Muscle layer of duodenum (tissue), 2 donors: ENCODE data around the gene RHBDL3.

Experiments
- H3K27ac ChIP-seq: one replicate; pipeline ENCODE4 v1.7.0; 2013; ENCODE audit warnings: mild to moderate bottlenecking, low read length
- H3K27me3 ChIP-seq: one replicate; pipeline ENCODE4 v1.7.0; 2013; ENCODE audit warnings: low read depth, mild to moderate bottlenecking, control low read depth, low read length
- H3K36me3 ChIP-seq, 2 donors: one replicate each; pipeline ENCODE4 v1.7.0; 2013; ENCODE audit warnings: low read length in 2 of 2, control low read depth in 1 of 2, mild to moderate bottlenecking in 1 of 2; ENCODE audit not compliant: insufficient read depth in 2 of 2, control insufficient read depth in 1 of 2
- H3K4me1 ChIP-seq, 2 donors: one replicate each; pipeline ENCODE4 v1.7.0; 2013; ENCODE audit warnings: low read length in 2 of 2, mild to moderate bottlenecking in 2 of 2, control low read depth in 1 of 2, moderate library complexity in 1 of 2; ENCODE audit not compliant: insufficient read depth in 2 of 2, control insufficient read depth in 1 of 2
- H3K4me3 ChIP-seq, 2 donors: one replicate each; pipeline ENCODE4 v1.7.0; 2013; ENCODE audit warnings: low read length in 2 of 2, low read depth in 1 of 2, mild to moderate bottlenecking in 1 of 2
- H3K9me3 ChIP-seq, 2 donors: one replicate each; pipeline ENCODE4 v1.7.0; 2013; ENCODE audit warnings: low read length in 2 of 2, control low read depth in 1 of 2, mild to moderate bottlenecking in 1 of 2; ENCODE audit not compliant: control insufficient read depth in 1 of 2
- donor health status: healthy.

Gene RHBDL3

DNA sequence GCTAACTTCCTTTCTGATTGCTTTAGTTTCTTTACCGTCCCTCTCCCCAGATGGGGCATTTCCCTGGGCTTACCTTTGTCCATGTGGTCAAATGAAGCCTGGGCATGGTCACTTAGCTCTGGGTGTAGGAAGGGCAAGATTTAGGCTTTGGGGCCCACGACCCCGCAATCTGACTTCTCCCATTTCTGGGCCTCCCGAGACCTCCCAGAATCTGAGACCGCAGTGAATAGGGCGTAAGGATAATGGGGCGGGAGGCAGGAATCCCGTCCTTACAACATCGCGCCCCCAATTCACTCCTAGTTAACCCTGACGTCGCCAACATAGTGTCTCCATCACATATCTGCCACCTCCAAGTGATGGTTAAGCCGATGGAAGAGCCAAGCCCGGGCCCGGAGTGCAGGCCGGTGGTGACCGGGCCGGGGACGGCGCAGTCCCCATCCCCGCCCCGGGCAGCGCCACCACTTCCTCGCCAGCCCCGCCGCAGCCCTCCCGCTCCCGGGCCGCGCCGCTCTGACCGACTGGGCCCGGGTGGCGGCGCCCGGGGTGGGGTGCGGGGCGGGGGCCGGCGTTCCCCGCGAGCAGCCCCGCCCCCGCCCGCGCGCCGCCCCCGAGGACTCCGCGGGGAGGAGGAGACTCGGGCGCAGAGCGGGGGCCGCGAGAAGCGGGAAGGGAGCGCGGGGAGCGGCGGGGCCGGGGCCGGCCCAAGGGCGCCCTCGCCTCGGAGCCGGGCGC is at the start of gene RHBDL3:
Gene RHBDL3, plus strand, starts transcription at position 641 of the 732 bp plus-strand sequence. CDS start 358 bp downstream, outside the sequence.
- Histone ChIP-seq H3K36me3 (no peaks in the 10 kb centered on the region), H3K4me3 (peak within 1 kb of the TSS; percentile 33 to 79), H3K27me3 (peaks cover 21% of the 10 kb centered on the region), H3K4me1 (peaks cover 0 to 24% of the 10 kb centered on the region in 2 donors), H3K9me3 (no peaks in the 10 kb centered on the region), H3K27ac (no peak within 1 kb of the TSS)

- no peaks in the 10 kb centered on the region for H3K4me1 ChIP-seq
- H3K4me3 ChIP-seq: no peak overlapping the region
- H3K27ac ChIP-seq: no peak overlapping the region
- H3K27me3 ChIP-seq: no peaks in the 10 kb centered on the region
- peaks cover 5% of the 10 kb centered on the region in 2 donors for H3K36me3 ChIP-seq
- H3K9me3 ChIP-seq: no peaks in the 10 kb centered on the region
Measured at GRCh38 chr17:32222621-32223020, 43.0 kb upstream of the RHBDL3 start.

DNA sequence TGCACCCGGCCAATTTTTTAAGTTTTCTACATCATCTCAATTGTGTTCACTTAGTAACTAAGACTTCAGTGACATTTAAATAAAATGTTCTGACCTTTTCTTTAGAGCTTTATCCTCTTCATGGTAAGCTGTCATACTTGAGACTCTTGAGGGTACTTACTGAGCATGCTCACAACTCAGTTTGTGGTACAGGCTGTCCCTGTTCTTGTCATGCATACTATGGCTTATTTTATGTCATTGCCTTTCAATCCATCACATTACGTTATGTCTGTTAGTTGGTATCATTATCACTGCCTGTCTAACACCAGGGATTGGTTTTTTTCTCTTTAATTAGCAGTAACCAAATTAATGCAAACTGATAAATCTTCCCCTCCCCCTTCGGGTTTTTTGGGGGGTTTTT is 41.9 kb upstream of the RHBDL3 start:
- Histone ChIP-seq H3K27ac (no peak overlapping the region), H3K4me3 (no peak overlapping the region), H3K27me3 (no peaks in the 10 kb centered on the region), H3K9me3 (no peaks in the 10 kb centered on the region), H3K4me1 (no peaks in the 10 kb centered on the region), H3K36me3 (peaks cover 5 to 8% of the 10 kb centered on the region in 2 donors)

DNA sequence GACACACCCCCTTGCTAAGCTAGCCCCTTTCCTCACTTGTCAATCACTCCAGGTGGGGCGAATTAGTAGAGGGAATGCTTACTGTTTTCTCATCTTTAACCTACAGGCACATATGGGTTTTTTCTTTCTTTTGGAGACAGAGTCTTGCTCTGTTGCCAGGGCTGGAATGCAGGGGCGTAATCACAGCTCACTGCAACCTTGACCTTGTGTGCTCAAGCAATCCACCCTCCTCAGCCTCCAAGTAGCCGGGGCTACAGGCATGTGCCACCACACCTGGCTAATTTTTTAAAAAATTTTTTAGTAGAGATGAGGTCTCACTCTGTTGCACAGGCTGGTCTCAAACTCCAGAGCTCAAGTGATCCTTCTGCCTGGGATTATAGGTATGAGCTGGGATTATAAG is 38.7 kb upstream of the RHBDL3 start:
- Histone ChIP-seq H3K4me1 (no peaks in the 10 kb centered on the region), H3K27me3 (no peaks in the 10 kb centered on the region), H3K27ac (no peak overlapping the region), H3K36me3 (peaks cover 5 to 8% of the 10 kb centered on the region in 2 donors), H3K4me3 (no peak overlapping the region), H3K9me3 (no peaks in the 10 kb centered on the region)

DNA sequence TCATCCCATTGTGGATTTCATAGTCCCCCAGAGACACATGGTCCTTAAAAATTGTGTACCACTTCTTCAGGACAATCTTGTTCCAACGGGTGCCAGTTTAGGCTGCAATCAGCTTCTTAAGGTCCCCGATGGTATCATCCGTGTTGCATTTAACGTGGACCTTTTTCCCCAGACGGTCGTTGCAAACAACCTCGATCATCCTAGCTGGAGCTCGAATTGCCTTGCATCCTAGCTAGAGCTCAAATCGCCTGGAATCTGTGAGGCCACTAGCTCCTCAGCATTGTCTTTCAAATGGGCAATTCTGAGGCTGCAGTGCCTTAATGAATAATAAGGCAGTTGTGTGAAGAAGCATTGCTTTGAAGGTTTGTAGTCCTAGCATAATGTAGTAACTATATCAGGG is 37.7 kb upstream of the RHBDL3 start:
- Histone ChIP-seq H3K9me3 (no peaks in the 10 kb centered on the region), H3K36me3 (peaks cover 5 to 8% of the 10 kb centered on the region in 2 donors), H3K27me3 (no peaks in the 10 kb centered on the region)

GRCh38 chr17:32235588-32235987 is 30.0 kb upstream of the RHBDL3 start:
- Histone ChIP-seq H3K4me1 (no peaks in the 10 kb centered on the region), H3K27ac (no peak overlapping the region), H3K4me3 (no peak overlapping the region), H3K36me3 (no peaks in the 10 kb centered on the region), H3K9me3 (no peaks in the 10 kb centered on the region), H3K27me3 (no peaks in the 10 kb centered on the region)

More for the DNA sequence above, 37.7 kb upstream of the RHBDL3 start:
- Histone ChIP-seq H3K4me1 (no peaks in the 10 kb centered on the region), H3K27ac (no peak overlapping the region), H3K4me3 (no peak overlapping the region)

DNA sequence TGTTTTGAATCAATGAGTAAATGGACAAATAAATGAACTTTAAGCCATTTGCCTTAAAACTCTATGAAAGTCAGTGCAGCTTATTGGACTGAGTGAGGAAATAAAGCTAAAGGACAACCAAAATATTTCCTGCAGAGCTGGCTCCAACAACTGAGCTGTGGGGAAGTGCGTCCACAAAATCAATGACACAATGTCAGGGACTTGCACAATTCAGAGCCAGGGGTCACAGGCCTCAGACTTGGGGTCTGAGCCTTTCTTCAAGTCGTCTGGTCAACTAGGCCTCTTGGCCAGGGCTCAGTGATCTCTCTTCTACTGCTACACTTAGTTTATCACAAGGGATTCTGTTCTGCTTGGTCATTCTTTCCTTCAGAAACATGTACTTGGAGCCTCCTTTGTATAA is 26.2 kb upstream of the RHBDL3 start:
- H3K4me1 ChIP-seq: peaks cover 0 to 8% of the 10 kb centered on the region in 2 donors
- H3K4me3 ChIP-seq: no peak overlapping the region
- H3K27me3 ChIP-seq: no peaks in the 10 kb centered on the region
- no peaks in the 10 kb centered on the region for H3K9me3 ChIP-seq
- H3K27ac ChIP-seq: no peak overlapping the region
- no peaks in the 10 kb centered on the region for H3K36me3 ChIP-seq

DNA sequence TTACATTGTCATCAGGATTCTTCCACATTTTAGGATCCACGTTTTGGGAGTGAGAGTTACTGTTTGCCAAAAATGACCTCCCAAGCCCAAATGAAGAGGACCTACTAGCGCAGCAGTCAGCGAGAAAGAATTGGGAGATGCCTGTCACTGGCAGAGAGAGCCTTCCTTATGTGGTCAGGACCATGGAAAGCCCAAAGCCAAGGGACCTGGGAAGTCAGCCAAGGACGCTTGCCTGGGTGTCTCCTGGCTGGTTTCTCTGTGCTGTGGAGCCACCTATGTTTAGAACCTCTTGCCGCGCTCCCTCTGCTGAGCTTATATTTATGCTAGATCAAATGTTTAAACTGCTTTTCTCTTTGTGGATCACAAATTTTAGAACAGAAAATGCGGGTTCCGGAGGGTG is 24.9 kb upstream of the RHBDL3 start:
- Histone ChIP-seq H3K4me1 (peaks cover 0 to 8% of the 10 kb centered on the region in 2 donors), H3K9me3 (no peaks in the 10 kb centered on the region), H3K27ac (no peak overlapping the region), H3K4me3 (no peak overlapping the region), H3K27me3 (no peaks in the 10 kb centered on the region), H3K36me3 (no peaks in the 10 kb centered on the region)

- Histone ChIP-seq H3K4me3 (no peak overlapping the region), H3K36me3 (no peaks in the 10 kb centered on the region), H3K27me3 (no peaks in the 10 kb centered on the region), H3K9me3 (no peaks in the 10 kb centered on the region), H3K27ac (no peak overlapping the region), H3K4me1 (peaks cover 0 to 8% of the 10 kb centered on the region in 2 donors)
Measured at GRCh38 chr17:32241640-32242039, 24.0 kb upstream of the RHBDL3 start.

GRCh38 chr17:32249475-32249874 is 16.2 kb upstream of the RHBDL3 start:
- Histone ChIP-seq H3K4me3 (no peak overlapping the region), H3K36me3 (no peaks in the 10 kb centered on the region), H3K27ac (no peak overlapping the region), H3K9me3 (no peaks in the 10 kb centered on the region), H3K27me3 (no peaks in the 10 kb centered on the region), H3K4me1 (no peaks in the 10 kb centered on the region)

DNA sequence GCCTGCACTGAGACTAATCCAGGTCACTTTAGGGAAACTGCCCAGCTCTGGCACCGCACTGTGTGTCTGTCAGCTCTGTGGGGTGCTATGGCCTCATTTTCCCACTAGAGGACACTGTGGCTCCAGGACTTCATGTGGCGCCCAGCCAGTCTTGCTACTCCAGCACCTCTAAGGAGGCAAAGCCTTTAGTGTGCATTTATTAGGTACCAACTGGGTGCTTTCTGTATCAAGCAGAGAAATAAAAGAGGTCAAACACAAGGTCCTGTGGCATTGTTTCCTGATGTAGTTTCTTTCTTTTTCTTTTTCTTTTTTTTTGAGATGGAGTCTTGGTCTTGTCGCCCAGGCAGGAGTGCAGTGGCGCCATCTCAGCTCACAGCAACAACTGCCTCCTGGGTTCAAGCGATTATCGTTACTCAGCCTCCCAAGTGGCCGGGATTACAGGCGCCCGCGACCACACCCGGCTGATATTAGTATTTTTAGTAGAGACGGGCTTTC is 12.5 kb upstream of the RHBDL3 start:
- H3K27ac ChIP-seq: no peak overlapping the region
- H3K4me3 ChIP-seq: no peak overlapping the region
- no peaks in the 10 kb centered on the region for H3K27me3 ChIP-seq
- no peaks in the 10 kb centered on the region for H3K9me3 ChIP-seq
- no peaks in the 10 kb centered on the region for H3K4me1 ChIP-seq
- no peaks in the 10 kb centered on the region for H3K36me3 ChIP-seq
